ENCODE measurements around the gene TSTD2.

Gene TSTD2

DNA sequence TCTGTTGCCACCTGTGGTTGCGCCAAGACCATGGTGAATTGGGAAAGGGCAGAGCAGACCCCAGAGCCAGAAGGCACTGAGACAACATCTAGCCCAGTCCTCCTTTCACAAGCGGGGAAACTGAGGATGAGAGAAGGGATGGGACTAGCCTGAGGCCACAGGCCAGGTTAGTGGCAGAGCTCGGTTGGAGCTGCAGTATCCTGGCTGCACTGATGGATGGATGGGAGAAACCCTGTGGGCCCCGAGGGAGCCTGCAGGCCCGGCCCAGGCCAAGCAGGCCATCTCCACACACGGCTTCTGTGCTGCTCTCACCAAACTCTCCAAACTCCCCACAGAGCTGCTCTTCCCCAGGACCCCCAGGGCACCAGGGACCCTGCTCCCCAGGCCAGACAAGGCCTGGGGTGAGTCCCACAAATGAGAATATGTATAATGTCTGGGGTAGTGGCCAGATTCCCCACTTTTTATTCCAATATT, 60.2 kb downstream of the TSTD2 start:
- H3K4me2 ChIP-seq (ENCODE audit: low read depth, low read length), result no peak overlapping the region
- no peaks in the 10 kb centered on the region for H3K79me2 ChIP-seq (ENCODE audit: low read length)
- no peaks in the 10 kb centered on the region for H3F3A ChIP-seq (ENCODE audit: insufficient read depth, low read length)
- H3K9me2 ChIP-seq (replicated peaks; ENCODE audit: insufficient read depth, low read length), result no peaks in the 10 kb centered on the region
- H4K20me1 ChIP-seq (ENCODE audit: insufficient read depth, low read length), result no peaks in the 10 kb centered on the region
- no peaks in the 10 kb centered on the region for H3K9me3 ChIP-seq (replicated peaks; ENCODE audit: insufficient read depth, low read length)
- DNase-seq, result no peak
- no peak for TF ChIP-seq CTCF (IDR thresholded peaks at IDR 0.05; ENCODE audit: low read length)
- no peak for TF ChIP-seq EZH2phosphoT487 (IDR thresholded peaks at IDR 0.05; ENCODE audit: low read length)
- no peak for TF ChIP-seq EZH2 (optimal IDR thresholded peaks at IDR 0.05; ENCODE audit: low read depth, low read length)
- H3K27ac ChIP-seq (ENCODE audit: low read length), result no peak overlapping the region
- no peaks in the 10 kb centered on the region for H3K36me3 ChIP-seq (replicated peaks; ENCODE audit: insufficient read depth, low read length)
- H3K9ac ChIP-seq (ENCODE audit: low read length), result no peak overlapping the region
- H2AFZ ChIP-seq (ENCODE audit: low read length), result no peak overlapping the region
- H3K4me1 ChIP-seq (ENCODE audit: low read length), result no peaks in the 10 kb centered on the region
- H3K27me3 ChIP-seq (replicated peaks; ENCODE audit: insufficient read depth, low read length), result no peaks in the 10 kb centered on the region
- H3K4me3 ChIP-seq (ENCODE audit: low read length), result no peak overlapping the region

DNA sequence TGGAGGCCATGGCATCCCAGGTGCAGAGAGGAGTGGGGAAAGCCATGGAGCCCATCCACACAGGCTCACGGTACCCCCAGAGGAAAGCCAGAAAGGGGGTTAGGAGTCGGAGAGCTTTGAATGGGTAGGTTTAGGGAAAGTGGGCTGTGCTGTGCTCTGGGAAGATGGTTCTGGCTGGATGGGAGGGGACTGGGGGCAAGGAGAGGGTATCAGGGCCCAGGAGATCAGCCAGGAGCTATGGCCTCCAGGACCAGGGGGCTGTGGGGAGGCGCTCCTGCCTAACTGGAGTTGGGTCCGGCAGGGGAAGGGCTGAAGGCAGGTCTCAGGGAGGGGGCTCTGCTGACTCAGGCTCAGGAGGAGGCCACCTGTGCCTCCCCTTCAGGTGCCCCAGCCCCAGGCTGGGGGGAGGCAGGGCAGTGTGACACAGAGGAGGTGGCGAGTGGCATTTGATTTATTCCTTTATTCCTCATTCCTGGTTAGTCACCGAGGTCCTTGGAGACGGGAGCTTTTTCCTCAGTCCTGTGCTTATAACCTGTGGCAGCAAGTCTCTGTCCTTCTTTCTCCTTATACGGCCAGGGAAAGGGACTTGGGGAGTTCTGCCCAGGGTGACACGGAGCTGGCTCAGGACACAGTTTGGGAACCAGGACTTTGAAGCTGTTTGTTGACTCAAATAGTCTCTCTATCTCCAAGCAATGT, 60.8 kb downstream of the TSTD2 start:
- no peak overlapping the region for H3K9ac ChIP-seq (ENCODE audit: low read length)
- H4K20me1 ChIP-seq (ENCODE audit: insufficient read depth, low read length), result no peaks in the 10 kb centered on the region
- H3K9me3 ChIP-seq (replicated peaks; ENCODE audit: insufficient read depth, low read length), result no peaks in the 10 kb centered on the region
- H3K36me3 ChIP-seq (replicated peaks; ENCODE audit: insufficient read depth, low read length), result no peaks in the 10 kb centered on the region
- no peak overlapping the region for H3K4me2 ChIP-seq (ENCODE audit: low read depth, low read length)
- TF ChIP-seq EZH2phosphoT487 (IDR thresholded peaks at IDR 0.05; ENCODE audit: low read length), result no peak
- TF ChIP-seq EZH2 (optimal IDR thresholded peaks at IDR 0.05; ENCODE audit: low read depth, low read length), result no peak
- no peak for TF ChIP-seq CTCF (IDR thresholded peaks at IDR 0.05; ENCODE audit: low read length)
- H3K79me2 ChIP-seq (ENCODE audit: low read length), result no peaks in the 10 kb centered on the region
- H2AFZ ChIP-seq (ENCODE audit: low read length), result no peak overlapping the region
- no peaks in the 10 kb centered on the region for H3K9me2 ChIP-seq (replicated peaks; ENCODE audit: insufficient read depth, low read length)
- H3F3A ChIP-seq (ENCODE audit: insufficient read depth, low read length), result no peaks in the 10 kb centered on the region
- H3K27ac ChIP-seq (ENCODE audit: low read length), result no peak overlapping the region
- no peak overlapping the region for H3K4me3 ChIP-seq (ENCODE audit: low read length)
- H3K27me3 ChIP-seq (replicated peaks; ENCODE audit: insufficient read depth, low read length), result no peaks in the 10 kb centered on the region
- DNase-seq, result no peak
- no peaks in the 10 kb centered on the region for H3K4me1 ChIP-seq (ENCODE audit: low read length)

DNA sequence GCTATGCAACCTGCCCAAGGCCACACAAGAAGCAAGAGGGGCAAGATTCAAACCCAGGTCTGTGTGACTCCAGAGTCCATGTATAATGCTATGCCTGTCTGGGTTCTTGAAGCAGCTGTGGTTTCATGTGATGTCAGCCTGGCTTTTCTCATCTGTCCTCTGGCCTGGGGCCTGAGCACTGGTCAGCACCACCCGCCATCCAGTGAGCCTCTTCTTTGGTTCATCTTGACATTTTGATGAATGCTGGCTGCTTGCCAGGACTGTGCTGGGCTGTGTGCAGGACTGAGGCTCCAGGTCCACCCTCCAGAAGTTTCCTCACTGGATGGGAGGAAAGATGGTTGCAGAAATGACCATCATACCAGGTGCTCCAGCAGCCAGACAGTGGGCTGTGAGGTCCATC, 61.5 kb downstream of the TSTD2 start:
- no peak overlapping the region for H3K4me3 ChIP-seq (ENCODE audit: low read length)
- H3F3A ChIP-seq (ENCODE audit: insufficient read depth, low read length), result no peaks in the 10 kb centered on the region
- H3K9me3 ChIP-seq (replicated peaks; ENCODE audit: insufficient read depth, low read length), result no peaks in the 10 kb centered on the region
- H3K27ac ChIP-seq (ENCODE audit: low read length), result no peak overlapping the region
- H3K36me3 ChIP-seq (replicated peaks; ENCODE audit: insufficient read depth, low read length), result no peaks in the 10 kb centered on the region
- no peaks in the 10 kb centered on the region for H3K79me2 ChIP-seq (ENCODE audit: low read length)
- H3K4me1 ChIP-seq (ENCODE audit: low read length), result no peaks in the 10 kb centered on the region
- no peak overlapping the region for H3K4me2 ChIP-seq (ENCODE audit: low read depth, low read length)
- DNase-seq, result no peak
- no peak overlapping the region for H3K9ac ChIP-seq (ENCODE audit: low read length)
- H3K9me2 ChIP-seq (replicated peaks; ENCODE audit: insufficient read depth, low read length), result no peaks in the 10 kb centered on the region
- no peaks in the 10 kb centered on the region for H3K27me3 ChIP-seq (replicated peaks; ENCODE audit: insufficient read depth, low read length)
- no peaks in the 10 kb centered on the region for H4K20me1 ChIP-seq (ENCODE audit: insufficient read depth, low read length)
- TF ChIP-seq CTCF (IDR thresholded peaks at IDR 0.05; ENCODE audit: low read length) (no peak), EZH2 (optimal IDR thresholded peaks at IDR 0.05; ENCODE audit: low read depth, low read length) (no peak), EZH2phosphoT487 (IDR thresholded peaks at IDR 0.05; ENCODE audit: low read length) (no peak)
- no peak overlapping the region for H2AFZ ChIP-seq (ENCODE audit: low read length)

Measured in MM.1S (cell line).